ENCODE measurements around the gene HES6.

- TF ChIP-seq CTCF (IDR thresholded peaks at IDR 0.05; ENCODE audit: poor library complexity) (no peak), EZH2 (IDR thresholded peaks at IDR 0.05; ENCODE audit: borderline replicate concordance) (no peak)
Observed at GRCh38 chr2:238252766-238253630, 13.2 kb upstream of the HES6 start.

Data from hepatocyte (in vitro differentiated cells).